MG63 (cell line): ENCODE results near the gene TRNAU1AP. TPM values are rescaled to one million over a fixed set of nuclear protein-coding genes. Genes with fewer than 3 reads are reported as not detected.
"Not testable (repeated sequence)": the region's sequence is repeated elsewhere in the genome, so short reads cannot be mapped to it uniquely, and the experiment has no call there.

Experiments used
- DNase-seq: peaks from one replicate; pipeline ENCODE4 v3.0.0-alpha.2; 2020
- H3K27me3 ChIP-seq: fragments of 250-450 bp; sonication (Bioruptor Pico); 2 replicates; pipeline ENCODE4 v1.5.1; 2020; ENCODE audit warnings: mild to moderate bottlenecking, moderate library complexity
- H3K36me3 ChIP-seq: fragments of 250-450 bp; sonication (Bioruptor Pico); 2 replicates; pipeline ENCODE4 v1.5.1; 2020; ENCODE audit warnings: mild to moderate bottlenecking, moderate library complexity
- H3K4me3 ChIP-seq: fragments of 250-450 bp; sonication (Bioruptor Pico); 2 replicates; pipeline ENCODE4 v1.5.1; 2020; ENCODE audit warnings: mild to moderate bottlenecking, moderate library complexity
- H3K9me3 ChIP-seq: fragments of 250-450 bp; sonication (Bioruptor Pico); 2 replicates; pipeline ENCODE4 v1.5.1; 2020; ENCODE audit warnings: mild to moderate bottlenecking, moderate library complexity
- total RNA-seq: library from RNA; depleted of rRNA; stranded (reverse); fragments of >200 nt; shearing (Covaris generic); gene quantifications from 2 replicates; pipeline ENCODE4 v1.2.3, GENCODE V29; 2014; ENCODE audit warnings: low replicate concordance

TRNAU1AP gene
- total RNA-seq, 1 experiment from 2014 or later, result 9.7 TPM

GRCh38 chr1:28518000-28518744, 34.7 kb upstream of the TRNAU1AP start:
- H3K36me3 ChIP-seq, result peaks cover 29% of the 10 kb centered on the region
- no peaks in the 10 kb centered on the region for H3K9me3 ChIP-seq
- DNase-seq, result peak; percentile 91
- H3K27me3 ChIP-seq, result no peaks in the 10 kb centered on the region
- peak overlapping the region; percentile 74 for H3K4me3 ChIP-seq

DNA sequence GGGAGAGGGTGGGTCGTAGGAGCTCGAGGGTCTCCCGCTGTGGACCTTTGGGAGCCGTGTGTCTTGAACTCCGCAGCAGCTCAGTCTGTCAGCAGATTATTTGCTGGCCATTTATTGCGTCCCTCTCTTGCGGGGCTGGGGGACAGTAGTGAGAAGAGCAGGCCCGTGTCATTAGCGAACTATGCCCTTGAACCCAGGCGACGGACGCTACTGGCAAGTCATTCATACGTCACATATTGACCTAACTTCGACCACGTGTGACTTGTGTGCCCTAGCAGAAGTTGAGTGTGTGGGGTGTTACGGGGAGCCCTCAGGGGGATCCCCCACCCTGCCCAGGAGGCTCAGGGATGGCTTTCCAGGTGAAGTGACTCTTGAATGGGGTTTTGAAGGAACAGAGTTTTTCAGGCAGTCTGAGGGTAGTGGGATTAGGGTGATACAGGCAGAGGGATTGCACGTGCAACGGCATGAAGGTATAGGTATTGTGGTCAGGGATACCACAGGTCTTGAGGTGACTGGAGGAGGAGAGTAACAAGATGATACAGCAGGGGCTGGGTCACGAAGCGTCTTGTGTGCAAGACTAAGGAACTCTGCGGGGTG, 34.0 kb upstream of the TRNAU1AP start:
- Histone ChIP-seq H3K4me3 (peak overlapping the region; percentile 74), H3K36me3 (peaks cover 34% of the 10 kb centered on the region), H3K27me3 (no peaks in the 10 kb centered on the region), H3K9me3 (no peaks in the 10 kb centered on the region)
- DNase-seq, result no peak

GRCh38 chr1:28519946-28520725, 32.7 kb upstream of the TRNAU1AP start:
- Histone ChIP-seq H3K27me3 (no peaks in the 10 kb centered on the region), H3K36me3 (peaks cover 37% of the 10 kb centered on the region), H3K4me3 (no peak overlapping the region), H3K9me3 (no peaks in the 10 kb centered on the region)
- no peak for DNase-seq

- H3K4me3 ChIP-seq, H3K9me3 ChIP-seq, H3K27me3 ChIP-seq, DNase-seq: not testable (repeated sequence)
- peaks cover 41% of the 10 kb centered on the region for H3K36me3 ChIP-seq
Observed at GRCh38 chr1:28520796-28521195, 32.1 kb upstream of the TRNAU1AP start.

DNA sequence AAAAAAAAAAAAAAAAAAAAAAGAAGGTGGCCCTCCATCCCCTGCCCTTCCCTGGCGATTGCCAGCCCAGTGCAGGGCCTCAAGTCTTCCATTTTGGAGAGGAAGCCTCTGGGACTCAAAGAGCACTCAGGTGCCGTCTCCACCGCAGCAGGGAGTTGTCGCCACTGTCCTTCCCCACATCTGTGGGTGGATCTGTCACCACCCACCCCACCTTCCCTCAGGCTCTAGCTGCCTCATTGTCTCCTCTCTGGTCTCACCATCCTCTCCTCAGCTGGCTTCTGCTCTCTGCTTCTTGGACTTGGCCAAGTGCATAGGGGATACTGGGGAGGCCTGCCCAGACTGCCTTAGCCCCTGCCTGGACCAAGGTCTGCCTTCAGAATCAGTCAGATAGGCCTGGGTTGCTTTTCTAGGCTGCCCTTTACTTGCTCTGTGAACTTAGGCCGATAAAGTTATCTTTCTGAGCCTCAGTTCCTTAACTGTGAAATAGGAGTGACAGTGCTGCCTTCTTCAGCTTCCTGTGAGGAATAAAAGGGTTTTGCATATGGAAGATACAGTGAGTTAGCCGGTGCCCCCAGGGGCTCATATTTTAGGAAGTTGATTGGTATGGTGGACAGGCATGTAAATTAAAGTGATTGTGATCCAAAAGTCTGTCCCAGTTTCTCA, 31.3 kb upstream of the TRNAU1AP start:
- Histone ChIP-seq H3K4me3 (no peak overlapping the region), H3K36me3 (peaks cover 47% of the 10 kb centered on the region), H3K27me3 (no peaks in the 10 kb centered on the region), H3K9me3 (no peaks in the 10 kb centered on the region)
- DNase-seq, result no peak

GRCh38 chr1:28522537-28522936, 30.3 kb upstream of the TRNAU1AP start:
- not testable (repeated sequence) for H3K4me3 ChIP-seq, H3K27me3 ChIP-seq, DNase-seq, H3K9me3 ChIP-seq
- H3K36me3 ChIP-seq, result peaks cover 54% of the 10 kb centered on the region

DNA sequence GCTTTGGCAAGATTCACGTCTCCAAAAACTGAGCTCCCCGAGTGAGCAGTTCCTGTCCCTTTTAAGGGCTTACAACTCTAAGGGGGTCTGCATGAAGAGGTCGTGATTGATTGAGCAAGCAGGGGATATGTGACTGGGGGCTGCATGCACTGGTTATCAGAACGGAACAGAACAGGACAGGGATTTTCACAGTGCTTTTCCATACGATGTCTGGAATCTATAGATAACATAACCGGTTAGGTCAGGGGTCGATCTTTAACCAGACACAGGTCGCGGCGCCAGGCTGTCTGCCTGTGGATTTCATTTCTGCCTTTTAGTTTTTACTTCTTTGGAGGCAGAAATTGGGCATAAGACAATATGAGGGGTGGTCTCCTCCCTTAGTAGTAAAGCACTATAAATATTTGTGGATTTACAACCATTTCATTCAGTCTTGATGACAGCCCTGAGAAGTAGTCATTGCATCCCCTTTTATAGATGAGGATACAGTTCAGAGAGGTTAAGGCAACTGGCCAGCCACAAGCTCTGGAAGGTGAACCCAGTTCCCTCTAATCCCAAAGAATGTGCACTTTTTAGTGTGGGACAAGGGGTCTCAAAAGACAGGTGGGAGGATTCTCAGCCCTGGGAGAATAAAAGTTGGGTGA, 27.8 kb upstream of the TRNAU1AP start:
- peaks cover 51% of the 10 kb centered on the region for H3K36me3 ChIP-seq
- not testable (repeated sequence) for H3K4me3 ChIP-seq, H3K27me3 ChIP-seq, H3K9me3 ChIP-seq, DNase-seq

GRCh38 chr1:28526886-28527285, 26.0 kb upstream of the TRNAU1AP start:
- Histone ChIP-seq H3K4me3 (no peak overlapping the region), H3K9me3 (no peaks in the 10 kb centered on the region), H3K36me3 (peaks cover 53% of the 10 kb centered on the region), H3K27me3 (no peaks in the 10 kb centered on the region)
- DNase-seq, result no peak

DNA sequence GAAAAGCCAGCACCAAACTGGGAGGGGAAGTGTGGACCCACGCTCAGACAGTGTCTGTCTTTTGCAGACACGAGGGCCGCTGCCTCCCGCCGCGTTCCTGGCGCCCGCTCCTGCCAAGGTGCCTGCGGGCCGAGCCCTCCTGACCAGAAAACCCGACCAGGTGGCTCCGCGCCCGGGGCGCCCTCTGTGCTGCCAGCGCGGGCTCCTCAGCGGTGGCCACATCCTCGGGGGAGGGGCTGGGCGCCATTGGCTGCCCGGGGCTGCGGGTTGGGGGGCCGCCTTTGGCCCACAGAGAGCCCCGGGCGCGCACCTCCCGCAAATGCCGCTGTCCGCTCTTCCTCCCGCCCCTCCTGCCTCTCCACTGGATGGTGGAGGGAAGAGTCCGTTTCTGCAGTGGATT, 22.4 kb upstream of the TRNAU1AP start:
- peaks cover 64% of the 10 kb centered on the region for H3K36me3 ChIP-seq
- H3K4me3 ChIP-seq, result no peak overlapping the region
- H3K27me3 ChIP-seq, result no peaks in the 10 kb centered on the region
- no peaks in the 10 kb centered on the region for H3K9me3 ChIP-seq
- no peak for DNase-seq

- Histone ChIP-seq H3K4me3 (no peak overlapping the region), H3K27me3 (no peaks in the 10 kb centered on the region), H3K9me3 (no peaks in the 10 kb centered on the region), H3K36me3 (peaks cover 80% of the 10 kb centered on the region)
- DNase-seq, result no peak
Observed at GRCh38 chr1:28534671-28535070, 18.2 kb upstream of the TRNAU1AP start.

DNA sequence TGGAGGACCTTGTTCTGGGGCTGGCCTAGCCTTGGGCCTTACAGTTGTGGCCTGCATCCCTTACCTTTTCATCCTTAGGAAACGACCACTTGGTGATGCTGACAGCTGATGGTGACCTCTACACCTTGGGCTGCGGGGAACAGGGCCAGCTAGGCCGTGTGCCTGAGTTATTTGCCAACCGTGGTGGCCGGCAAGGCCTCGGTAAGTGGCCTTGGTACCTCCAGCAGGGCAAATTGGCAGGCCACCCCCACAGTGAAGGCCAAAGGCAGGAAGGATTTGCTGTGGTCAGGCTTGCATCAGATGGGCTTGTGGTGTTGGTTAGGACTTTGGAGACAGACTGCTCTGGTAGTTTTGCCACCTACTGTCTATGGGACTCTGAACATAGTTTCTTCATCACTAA, 17.7 kb upstream of the TRNAU1AP start:
- Histone ChIP-seq H3K36me3 (peaks cover 81% of the 10 kb centered on the region), H3K9me3 (no peaks in the 10 kb centered on the region)
- DNase-seq, result no peak

DNA sequence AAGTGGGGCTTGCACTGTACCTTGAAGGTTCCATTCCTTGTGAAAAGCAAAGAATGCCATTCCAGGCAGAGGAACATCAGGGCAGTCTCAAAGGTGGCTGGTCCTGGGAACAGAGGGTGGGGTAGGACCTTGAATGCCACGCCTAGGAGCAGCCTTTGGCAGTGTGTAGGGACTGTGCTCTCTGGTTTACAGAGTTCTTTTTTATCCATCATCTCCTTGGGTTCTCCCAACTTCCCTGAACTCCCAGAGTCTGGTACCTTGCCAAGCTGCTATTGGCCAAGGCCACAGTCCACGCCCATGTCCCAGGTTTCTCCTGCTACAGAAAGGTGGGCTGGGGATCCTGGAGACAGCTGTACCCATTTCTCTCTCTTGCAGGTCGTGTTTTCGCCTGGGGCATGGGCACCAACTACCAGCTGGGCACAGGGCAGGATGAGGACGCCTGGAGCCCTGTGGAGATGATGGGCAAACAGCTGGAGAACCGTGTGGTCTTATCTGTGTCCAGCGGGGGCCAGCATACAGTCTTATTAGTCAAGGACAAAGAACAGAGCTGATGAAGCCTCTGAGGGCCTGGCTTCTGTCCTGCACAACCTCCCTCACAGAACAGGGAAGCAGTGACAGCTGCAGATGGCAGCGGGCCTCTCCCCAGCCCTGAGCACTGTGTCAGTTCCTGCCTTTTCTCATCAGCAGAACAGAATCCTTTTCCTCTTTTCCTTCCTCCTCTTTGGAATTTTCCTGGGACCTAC, 15.3 kb upstream of the TRNAU1AP start:
- DNase-seq, result no peak
- Histone ChIP-seq H3K27me3 (no peaks in the 10 kb centered on the region), H3K9me3 (no peaks in the 10 kb centered on the region; the same call in 1 of the 2 replicates), H3K4me3 (no peak overlapping the region), H3K36me3 (peaks cover 61% of the 10 kb centered on the region)

More for the DNA sequence above, 17.7 kb upstream of the TRNAU1AP start:
- H3K27me3 ChIP-seq, result no peaks in the 10 kb centered on the region
- no peak overlapping the region for H3K4me3 ChIP-seq

- no peaks in the 10 kb centered on the region; the same call in 1 of the 2 replicates for H3K9me3 ChIP-seq
- H3K36me3 ChIP-seq, result peaks cover 55% of the 10 kb centered on the region
- no peaks in the 10 kb centered on the region for H3K27me3 ChIP-seq
- no peak for DNase-seq
- H3K4me3 ChIP-seq, result no peak overlapping the region
Observed at GRCh38 chr1:28538286-28538685, 14.6 kb upstream of the TRNAU1AP start.

GRCh38 chr1:28540651-28541050, 12.2 kb upstream of the TRNAU1AP start:
- Histone ChIP-seq H3K4me3 (no peak overlapping the region), H3K9me3 (no peaks in the 10 kb centered on the region; the same call in 1 of the 2 replicates), H3K27me3 (no peaks in the 10 kb centered on the region), H3K36me3 (peaks cover 39% of the 10 kb centered on the region)
- DNase-seq, result no peak

GRCh38 chr1:28541414-28542015, 11.4 kb upstream of the TRNAU1AP start:
- not testable (repeated sequence) for H3K9me3 ChIP-seq, DNase-seq, H3K27me3 ChIP-seq, H3K4me3 ChIP-seq
- H3K36me3 ChIP-seq, result peaks cover 30% of the 10 kb centered on the region
